ENCODE data around the gene SKAP2.

Gene SKAP2

GRCh38 chr7:26618898-26619297, 245.5 kb downstream of the SKAP2 start:
- in situ Hi-C loops (cut with MboI; ENCODE audit: low sequenced_read_pairs), result no loop called here

GRCh38 chr7:26618449-26618848, 245.9 kb downstream of the SKAP2 start:
- in situ Hi-C loops (cut with MboI; ENCODE audit: low sequenced_read_pairs), result no loop called here

Measured in HL-60/S4 treated with retinoic acid at 250 ng/mL for 4 days and 3 days (cell line).